ENCODE measurements around the gene MCHR1.

- no peak for TF ChIP-seq GABPA (IDR thresholded peaks at IDR 0.05 in 1 of 2, conservative IDR thresholded peaks at IDR 0.05 in 1 of 2)
- no peak for TF ChIP-seq CTCF (IDR thresholded peaks at IDR 0.05; ENCODE audit: low read depth, low read length, missing input control)
- TF ChIP-seq JUND (IDR thresholded peaks at IDR 0.05): no peak
- no peak for TF ChIP-seq TAF1 (conservative IDR thresholded peaks at IDR 0.05)
- no peak for TF ChIP-seq RAD21 (IDR thresholded peaks at IDR 0.05)
Measured at GRCh38 chr22:40709752-40710413, 30.6 kb downstream of the MCHR1 start.
